Smooth muscle cell (in vitro differentiated cells): ENCODE measurements around the gene HPD. TPM values are rescaled to one million over a fixed set of nuclear protein-coding genes. Genes with fewer than 3 reads are reported as not detected.
A peak's percentile ranks its signal among the peaks of the same experiment; 100 is the strongest.

Experiments
- DNase-seq: peaks from one replicate; lab custom pipeline; 2025; ENCODE audit not compliant: unreplicated experiment; lab: John Stamatoyannopoulos, UW
- H2AFZ ChIP-seq: fragments of 200-600 bp; sonication (generic); 2 replicates; pipeline ENCODE4 v1.6.0; 2016; ENCODE audit warnings: antibody characterized with exemption, low read depth, mild to moderate bottlenecking
- H3F3A ChIP-seq: fragments of 200-600 bp; sonication (generic); 2 replicates; pipeline ENCODE4 v1.6.0; 2017; ENCODE audit warnings: antibody characterized with exemption, low read depth
- H3K27ac ChIP-seq: fragments of 200-600 bp; sonication (generic); 2 replicates; pipeline ENCODE4 v1.5.1; 2016; ENCODE audit warnings: low read depth, mild to moderate bottlenecking
- H3K27me3 ChIP-seq: fragments of 200-600 bp; sonication (generic); 2 replicates; pipeline ENCODE4 v1.6.1; 2016; ENCODE audit warnings: low read depth, mild to moderate bottlenecking
- H3K36me3 ChIP-seq: fragments of 200-600 bp; sonication (generic); 2 replicates; pipeline ENCODE4 v1.5.1; 2016; ENCODE audit warnings: low read depth
- H3K4me1 ChIP-seq: fragments of 200-600 bp; sonication (generic); 2 replicates; pipeline ENCODE4 v1.5.1; 2016; ENCODE audit warnings: low read depth
- H3K4me2 ChIP-seq: fragments of 200-600 bp; sonication (generic); 2 replicates; pipeline ENCODE4 v1.6.0; 2016; ENCODE audit warnings: mild to moderate bottlenecking
- H3K4me3 ChIP-seq: fragments of 200-600 bp; sonication (generic); 2 replicates; pipeline ENCODE4 v1.5.1; 2016; ENCODE audit warnings: mild to moderate bottlenecking
- H3K79me2 ChIP-seq: fragments of 200-600 bp; sonication (generic); 2 replicates; pipeline ENCODE4 v1.6.0; 2016; ENCODE audit warnings: low read depth, mild to moderate bottlenecking
- H3K9ac ChIP-seq: fragments of 200-600 bp; sonication (generic); 2 replicates; pipeline ENCODE4 v1.6.0; 2016; ENCODE audit warnings: low read depth
- H3K9me3 ChIP-seq: fragments of 200-600 bp; sonication (generic); replicated peaks from 2 replicates; pipeline ENCODE4 v1.5.1; 2016; ENCODE audit warnings: low read depth
- H4K20me1 ChIP-seq: fragments of 200-600 bp; sonication (generic); 2 replicates; pipeline ENCODE4 v1.6.0; 2016; ENCODE audit warnings: low read depth
- CTCF ChIP-seq: fragments of 200-600 bp; sonication (generic); IDR thresholded peaks from 2 replicates; pipeline ENCODE4 v1.5.1; 2017; ENCODE audit warnings: borderline replicate concordance, mild to moderate bottlenecking, antibody characterized with exemption; ENCODE audit not compliant: insufficient read depth, poor library complexity, severe bottlenecking
- WGBS: methylation state at CpG from one replicate; pipeline ENCODE4 v1.1.7; 2016; ENCODE audit warnings: low lambda C conversion rate; 5-methylcytosine and 5-hydroxymethylcytosine counted together
- polyA plus RNA-seq: library from polyadenylated mRNA; unstranded; fragments of >200 nt; fragmentation: Nextera tagmentation; extraction: Ambion mirVana; gene quantifications from 2 replicates; pipeline ENCODE4 v1.2.1, GENCODE V29; 2016
- total RNA-seq: library from RNA; depleted of rRNA; stranded (reverse); fragments of >200 nt; gene quantifications from 2 replicates; pipeline ENCODE4 v1.2.3, GENCODE V29; 2014

HPD gene
- not detected in 2 replicates for total RNA-seq
- 0.53 TPM in 1 of 2 replicates, not detected in the other for polyA plus RNA-seq

- no peaks in the 10 kb centered on the region for H3K9me3 ChIP-seq
- 43% methylated on average over 16 of the region's 16 CpGs for WGBS
- H3K9ac ChIP-seq: no peak within 1 kb of the TSS
- H3K4me3 ChIP-seq: no peak within 1 kb of the TSS
- no peak for DNase-seq
- H3K79me2 ChIP-seq: no peaks in the 10 kb centered on the region
- peak within 1 kb of the TSS; percentile 34 for H3K4me2 ChIP-seq
- no peak within 1 kb of the TSS for H2AFZ ChIP-seq
- TF ChIP-seq CTCF: no peak
- peak within 1 kb of the TSS; percentile 49 for H3K27ac ChIP-seq
- no peaks in the 10 kb centered on the region for H3K36me3 ChIP-seq
- H3K27me3 ChIP-seq: no peaks in the 10 kb centered on the region
- H3F3A ChIP-seq: peaks cover 31% of the 10 kb centered on the region
- no peaks in the 10 kb centered on the region for H4K20me1 ChIP-seq
- peaks cover 9% of the 10 kb centered on the region for H3K4me1 ChIP-seq
Observed at GRCh38 chr12:121858662-121859572, at the start of gene HPD. HPD (minus strand) TSS chr12:121858859; CDS start chr12:121858823, 36 bp downstream.

- DNase-seq: no peak
- WGBS: 9% methylated on average over 4 of the region's 4 CpGs
Observed at GRCh38 chr12:121905746-121906145, 47.1 kb upstream of the HPD start.

GRCh38 chr12:121903202-121903601 is 44.5 kb upstream of the HPD start:
- WGBS: 96% methylated on average over 2 of the region's 2 CpGs
- TF ChIP-seq CTCF: no peak

More at GRCh38 chr12:121905746-121906145, 47.1 kb upstream of the HPD start:
- peak overlapping the region; percentile 76 for H3K27ac ChIP-seq
- H3K4me3 ChIP-seq: no peak overlapping the region
- H3K27me3 ChIP-seq: no peaks in the 10 kb centered on the region
- H3K9me3 ChIP-seq: no peaks in the 10 kb centered on the region
- no peaks in the 10 kb centered on the region for H3F3A ChIP-seq
- peaks cover 7% of the 10 kb centered on the region for H3K36me3 ChIP-seq
- no peak overlapping the region for H3K4me2 ChIP-seq
- H3K9ac ChIP-seq: no peak overlapping the region
- H2AFZ ChIP-seq: no peak overlapping the region
- H4K20me1 ChIP-seq: peaks cover 49% of the 10 kb centered on the region
- H3K4me1 ChIP-seq: no peaks in the 10 kb centered on the region
- H3K79me2 ChIP-seq: no peaks in the 10 kb centered on the region
- TF ChIP-seq CTCF: no peak

More at GRCh38 chr12:121903202-121903601, 44.5 kb upstream of the HPD start:
- Histone ChIP-seq H4K20me1 (peaks cover 37% of the 10 kb centered on the region), H3K27ac (no peak overlapping the region), H3K4me1 (no peaks in the 10 kb centered on the region), H3K4me3 (no peak overlapping the region), H3K27me3 (no peaks in the 10 kb centered on the region), H3K79me2 (no peaks in the 10 kb centered on the region), H2AFZ (no peak overlapping the region), H3K4me2 (no peak overlapping the region), H3K36me3 (peaks cover under 1% of the 10 kb centered on the region), H3K9me3 (no peaks in the 10 kb centered on the region), H3K9ac (no peak overlapping the region), H3F3A (no peaks in the 10 kb centered on the region)
- DNase-seq: no peak
